ENCODE data around the gene TBL1X. TPM values are rescaled to one million over a fixed set of nuclear protein-coding genes. Genes with fewer than 3 reads are reported as not detected.
A peak's percentile ranks its signal among the peaks of the same experiment; 100 is the strongest.

TBL1X gene
- polyA plus RNA-seq, 3 donors = 12.5 to 19.5 (median 13.8) TPM

- Mint-ChIP-seq H3K9me3 (peaks cover 0 to 2% (median 0%) of the 10 kb centered on the region in 7 donors), H3K27me3 (ENCODE audit: low read depth in 3 of 3) (peaks cover 0 to 19% (median 0%) of the 10 kb centered on the region in 3 donors), H3K4me1 (no peaks in the 10 kb centered on the region), H3K27ac (peak overlapping the region in 1 of 7 donors; percentile 22), H3K36me3 (peaks cover 30 to 34% of the 10 kb centered on the region in 2 donors), H3K4me3 (no peak overlapping the region)
- WGBS (ENCODE audit: insufficient coverage) = 100% methylated on average over 6 of the region's 9 CpGs
- H3K9ac ChIP-seq (ENCODE audit: insufficient read depth, low read length, poor library complexity, severe bottlenecking) = no peak overlapping the region
- H3K4me1 ChIP-seq (ENCODE audit: control insufficient read depth in 1 of 2, insufficient read depth in 2 of 2, low read length in 2 of 2) = no peaks in the 10 kb centered on the region
- no peak overlapping the region for H3K4me3 ChIP-seq (replicated peaks in 1 of 3; ENCODE audit: low read depth in 2 of 3, low read length in 3 of 3)
- TF ChIP-seq CTCF (IDR thresholded peaks at IDR 0.05) = no peak
- peaks cover 19 to 36% of the 10 kb centered on the region in 2 donors for H3K36me3 ChIP-seq (replicated peaks in 1 of 2; ENCODE audit: control insufficient read depth in 1 of 2, insufficient read depth in 2 of 2, low read length in 2 of 2)
- no peak for DNase-seq
- no peaks in the 10 kb centered on the region for H3K79me2 ChIP-seq (ENCODE audit: insufficient read depth, low read length)
- no peak overlapping the region for H3K4me2 ChIP-seq (replicated peaks; ENCODE audit: extremely low read depth, low read length, poor library complexity, severe bottlenecking)
- no peak overlapping the region for H3K27ac ChIP-seq (ENCODE audit: low read depth in 1 of 2, low read length in 2 of 2)
- H3K9me3 ChIP-seq (replicated peaks in 1 of 2; ENCODE audit: control insufficient read depth in 1 of 2, insufficient read depth in 1 of 2, low read length in 2 of 2) = no peaks in the 10 kb centered on the region
- no peak overlapping the region for H2AFZ ChIP-seq (ENCODE audit: insufficient read depth, low read depth, low read length, poor library complexity, severe bottlenecking)
- peaks cover 77% of the 10 kb centered on the region for H4K20me1 ChIP-seq (ENCODE audit: insufficient read depth, low read length)
- intact Hi-C loops (cut with micrococcal nuclease) = no loop called here
- no peaks in the 10 kb centered on the region for H3K27me3 ChIP-seq (ENCODE audit: control insufficient read depth in 2 of 2, insufficient read depth in 2 of 2, low read length in 2 of 2)
Observed at GRCh38 chrX:9651737-9652136, 186.9 kb downstream of the TBL1X start.

- peaks cover 0 to 14% (median 0%) of the 10 kb centered on the region in 3 donors for H3K27me3 Mint-ChIP-seq (ENCODE audit: low read depth in 3 of 3)
- no peak for DNase-seq
- H3K27ac Mint-ChIP-seq = no peak overlapping the region
- H3K9me3 ChIP-seq (replicated peaks in 1 of 2; ENCODE audit: control insufficient read depth in 1 of 2, insufficient read depth in 1 of 2, low read length in 2 of 2) = no peaks in the 10 kb centered on the region
- H3K4me3 ChIP-seq (replicated peaks in 1 of 3; ENCODE audit: low read depth in 2 of 3, low read length in 3 of 3) = no peak overlapping the region
- WGBS (ENCODE audit: insufficient coverage) = 100% methylated on average over 6 of the region's 13 CpGs
- no peaks in the 10 kb centered on the region for H3K4me1 Mint-ChIP-seq
- no peaks in the 10 kb centered on the region for H3K27me3 ChIP-seq (ENCODE audit: control insufficient read depth in 2 of 2, insufficient read depth in 2 of 2, low read length in 2 of 2)
- H3K9ac ChIP-seq (ENCODE audit: insufficient read depth, low read length, poor library complexity, severe bottlenecking) = no peak overlapping the region
- TF ChIP-seq CTCF (IDR thresholded peaks at IDR 0.05) = no peak
- intact Hi-C loops (cut with micrococcal nuclease) = no loop called here
- H3K4me2 ChIP-seq (replicated peaks; ENCODE audit: extremely low read depth, low read length, poor library complexity, severe bottlenecking) = no peak overlapping the region
- H3K36me3 Mint-ChIP-seq = peaks cover 51 to 55% of the 10 kb centered on the region in 2 donors
- no peaks in the 10 kb centered on the region for H3K4me1 ChIP-seq (ENCODE audit: control insufficient read depth in 1 of 2, insufficient read depth in 2 of 2, low read length in 2 of 2)
- H3K36me3 ChIP-seq (replicated peaks in 1 of 2; ENCODE audit: control insufficient read depth in 1 of 2, insufficient read depth in 2 of 2, low read length in 2 of 2) = peaks cover 31 to 60% of the 10 kb centered on the region in 2 donors
- no peak overlapping the region for H3K27ac ChIP-seq (ENCODE audit: low read depth in 1 of 2, low read length in 2 of 2)
- no peaks in the 10 kb centered on the region for H3K79me2 ChIP-seq (ENCODE audit: insufficient read depth, low read length)
- H4K20me1 ChIP-seq (ENCODE audit: insufficient read depth, low read length) = peaks cover 46% of the 10 kb centered on the region
- peaks cover 0 to 4% (median 0%) of the 10 kb centered on the region in 7 donors for H3K9me3 Mint-ChIP-seq
- no peak overlapping the region for H2AFZ ChIP-seq (ENCODE audit: insufficient read depth, low read depth, low read length, poor library complexity, severe bottlenecking)
- H3K4me3 Mint-ChIP-seq = no peak overlapping the region
Observed at GRCh38 chrX:9654929-9655328, 190.1 kb downstream of the TBL1X start.
